Endothelial cell (in vitro differentiated cells): ENCODE results near the gene TRIP10. TPM values are rescaled to one million over a fixed set of nuclear protein-coding genes. Genes with fewer than 3 reads are reported as not detected.

Experiments used
- DNase-seq: peaks from one replicate; pipeline ENCODE4 v3.0.0; 2021; ENCODE audit warnings: low spot score
- H3K27ac Mint-ChIP-seq: one replicate; pipeline ENCODE4 v1.8.0; 2021; ENCODE audit warnings: mixed read lengths, inconsistent platforms; ENCODE audit not compliant: unreplicated experiment
- H3K27me3 Mint-ChIP-seq: one replicate; pipeline ENCODE4 v1.8.0; 2021; ENCODE audit warnings: mild to moderate bottlenecking, moderate library complexity, mixed read lengths, inconsistent platforms; ENCODE audit not compliant: unreplicated experiment
- H3K36me3 Mint-ChIP-seq: one replicate; pipeline ENCODE4 v1.8.0; 2021; ENCODE audit warnings: mild to moderate bottlenecking, low read depth, mixed read lengths, inconsistent platforms; ENCODE audit not compliant: unreplicated experiment
- H3K4me1 Mint-ChIP-seq: one replicate; pipeline ENCODE4 v1.8.0; 2021; ENCODE audit warnings: mild to moderate bottlenecking, mixed read lengths, inconsistent platforms; ENCODE audit not compliant: unreplicated experiment
- H3K4me3 Mint-ChIP-seq: one replicate; pipeline ENCODE4 v1.8.0; 2021; ENCODE audit warnings: mild to moderate bottlenecking, mixed read lengths, inconsistent platforms; ENCODE audit not compliant: unreplicated experiment
- H3K9me3 Mint-ChIP-seq: one replicate; pipeline ENCODE4 v1.8.0; 2021; ENCODE audit warnings: mixed read lengths, inconsistent platforms; ENCODE audit not compliant: unreplicated experiment
- CTCF ChIP-seq: fragments of 200-600 bp; sonication (generic); IDR thresholded peaks from one replicate; pipeline ENCODE4 v1.5.0; 2021; ENCODE audit warnings: antibody characterized with exemption; ENCODE audit not compliant: unreplicated experiment
- total RNA-seq: library from RNA; stranded (reverse); fragmentation: NEBNext Ultra II Directional; extraction: Animal tissue kit (Norgen Biotek cat#: 25700); gene quantifications from one replicate; pipeline ENCODE4 v1.2.1, GENCODE V29; 2021; ENCODE audit not compliant: unreplicated experiment

TRIP10 gene
- total RNA-seq, 1 donor from 2014 or later = 42.8 TPM

GRCh38 chr19:6714749-6715555 is 24.5 kb upstream of the TRIP10 start:
- Mint-ChIP-seq H3K9me3 (peaks cover 30% of the 10 kb centered on the region), H3K27me3 (peaks cover 20% of the 10 kb centered on the region), H3K27ac (no peak overlapping the region), H3K36me3 (peaks cover 20% of the 10 kb centered on the region), H3K4me1 (peaks cover 4% of the 10 kb centered on the region), H3K4me3 (no peak overlapping the region)
- TF ChIP-seq CTCF = no peak
- DNase-seq = no peak

- peaks cover 20% of the 10 kb centered on the region for H3K36me3 Mint-ChIP-seq
- no peak for TF ChIP-seq CTCF
- H3K4me1 Mint-ChIP-seq = peaks cover 4% of the 10 kb centered on the region
- H3K27ac Mint-ChIP-seq = no peak overlapping the region
- H3K4me3 Mint-ChIP-seq = no peak overlapping the region
- peaks cover 25% of the 10 kb centered on the region for H3K9me3 Mint-ChIP-seq
- no peak for DNase-seq
- H3K27me3 Mint-ChIP-seq = peaks cover 16% of the 10 kb centered on the region
Observed at GRCh38 chr19:6716610-6716970, 22.9 kb upstream of the TRIP10 start.

- Mint-ChIP-seq H3K4me1 (peaks cover 4% of the 10 kb centered on the region), H3K36me3 (peaks cover 20% of the 10 kb centered on the region), H3K27me3 (peaks cover 16% of the 10 kb centered on the region), H3K9me3 (peaks cover 23% of the 10 kb centered on the region), H3K27ac (peak overlapping the region; percentile 39), H3K4me3 (no peak overlapping the region)
- no peak for DNase-seq
- TF ChIP-seq CTCF = no peak
Observed at GRCh38 chr19:6717036-6717435, 22.4 kb upstream of the TRIP10 start.

GRCh38 chr19:6717441-6717971 is 22.0 kb upstream of the TRIP10 start:
- Mint-ChIP-seq H3K36me3 (peaks cover 16% of the 10 kb centered on the region), H3K9me3 (peaks cover 21% of the 10 kb centered on the region), H3K4me1 (peaks cover 4% of the 10 kb centered on the region), H3K27me3 (peaks cover 14% of the 10 kb centered on the region), H3K27ac (peak overlapping the region; percentile 39), H3K4me3 (peak overlapping the region; percentile 32)
- DNase-seq = no peak
- no peak for TF ChIP-seq CTCF

- no peak for TF ChIP-seq CTCF
- Mint-ChIP-seq H3K4me3 (peak overlapping the region; percentile 32), H3K36me3 (peaks cover 14% of the 10 kb centered on the region), H3K9me3 (peaks cover 16% of the 10 kb centered on the region), H3K27ac (no peak overlapping the region), H3K27me3 (peaks cover 14% of the 10 kb centered on the region), H3K4me1 (peaks cover 7% of the 10 kb centered on the region)
- no peak for DNase-seq
Observed at GRCh38 chr19:6718111-6718740, 21.3 kb upstream of the TRIP10 start.
